ENCODE results near the gene ACSS2. TPM values are rescaled to one million over a fixed set of nuclear protein-coding genes. Genes with fewer than 3 reads are reported as not detected.

Gene ACSS2
- total and polyA plus RNA-seq, 2 experiments from 2014 or later: 26.1 to 49.3 TPM

- Histone ChIP-seq H3K9me2 (ENCODE audit: insufficient read depth) (no peaks in the 10 kb centered on the region), H3K27ac (ENCODE audit: low read depth) (0 out of 2 replicates have a peak overlapping the region, but pooled peaks have one; percentile 12), H3F3A (replicated peaks; ENCODE audit: low read depth) (peaks cover 15% of the 10 kb centered on the region; the same call in 1 of the 2 replicates), H3K4me1 (ENCODE audit: insufficient read depth) (peaks cover 32% of the 10 kb centered on the region), H3K4me3 (no peak overlapping the region), H3K79me2 (replicated peaks; ENCODE audit: insufficient read depth) (no peaks in the 10 kb centered on the region), H3K4me2 (no peak overlapping the region), H2AFZ (no peak overlapping the region), H4K20me1 (replicated peaks; ENCODE audit: insufficient read depth) (no peaks in the 10 kb centered on the region; the same call in 1 of the 2 replicates), H3K27me3 (ENCODE audit: insufficient read depth) (no peaks in the 10 kb centered on the region), H3K36me3 (ENCODE audit: insufficient read depth) (peaks cover 5% of the 10 kb centered on the region; the same call in 1 of the 2 replicates)
- no peak overlapping the region for H3K27ac Mint-ChIP-seq
- TF ChIP-seq EZH2phosphoT487 (IDR thresholded peaks at IDR 0.05; ENCODE audit: unreplicated experiment) (no peak), ZNF114 (CRISPR knock-in tag; IDR thresholded peaks at IDR 0.05) (no peak), CTCF (conservative IDR thresholded peaks at IDR 0.05; ENCODE audit: low read depth in 2 of 2) (no peak), ETS1 (IDR thresholded peaks at IDR 0.05) (no peak), JUNB (IDR thresholded peaks at IDR 0.05; ENCODE audit: unreplicated experiment) (no peak), ZNF462 (CRISPR knock-in tag; IDR thresholded peaks at IDR 0.05) (no peak), NANOG (IDR thresholded peaks at IDR 0.05; ENCODE audit: borderline replicate concordance) (no peak), EZH2 (IDR thresholded peaks at IDR 0.05; ENCODE audit: low read depth, unreplicated experiment) (no peak), REST (IDR thresholded peaks at IDR 0.05; ENCODE audit: unreplicated experiment) (no peak), STAT1 (IDR thresholded peaks at IDR 0.05; ENCODE audit: unreplicated experiment) (no peak), ZNF331 (CRISPR knock-in tag; IDR thresholded peaks at IDR 0.05; ENCODE audit: low read depth) (no peak), CREB1 (CRISPR knock-in tag; IDR thresholded peaks at IDR 0.05; ENCODE audit: low read depth) (no peak)
- peaks cover 12% of the 10 kb centered on the region for H3K27me3 Mint-ChIP-seq (ENCODE audit: insufficient read depth, low read depth, poor library complexity)
- ATAC-seq (no peak), DNase-seq (ENCODE audit: low spot score) (no peak)
- peaks cover 37% of the 10 kb centered on the region for H3K4me1 Mint-ChIP-seq
- H3K36me3 Mint-ChIP-seq (ENCODE audit: low read depth): 0 out of 3 replicates have a peak, but pooled peaks cover 3% of the 10 kb centered on the region
- H3K4me3 Mint-ChIP-seq: no peak overlapping the region
- H3K9me3 Mint-ChIP-seq: peaks cover 4% of the 10 kb centered on the region; the same call in 2 of the 3 replicates
Observed at GRCh38 chr20:34953960-34954359, 77.5 kb downstream of the ACSS2 start.

Data from GM23338 (cell line).